ENCODE measurements around the gene TMEM212. TPM values are rescaled to one million over a fixed set of nuclear protein-coding genes. Genes with fewer than 3 reads are reported as not detected.

TMEM212 gene
- total RNA-seq, 1 experiment from 2014 or later = not detected

DNA sequence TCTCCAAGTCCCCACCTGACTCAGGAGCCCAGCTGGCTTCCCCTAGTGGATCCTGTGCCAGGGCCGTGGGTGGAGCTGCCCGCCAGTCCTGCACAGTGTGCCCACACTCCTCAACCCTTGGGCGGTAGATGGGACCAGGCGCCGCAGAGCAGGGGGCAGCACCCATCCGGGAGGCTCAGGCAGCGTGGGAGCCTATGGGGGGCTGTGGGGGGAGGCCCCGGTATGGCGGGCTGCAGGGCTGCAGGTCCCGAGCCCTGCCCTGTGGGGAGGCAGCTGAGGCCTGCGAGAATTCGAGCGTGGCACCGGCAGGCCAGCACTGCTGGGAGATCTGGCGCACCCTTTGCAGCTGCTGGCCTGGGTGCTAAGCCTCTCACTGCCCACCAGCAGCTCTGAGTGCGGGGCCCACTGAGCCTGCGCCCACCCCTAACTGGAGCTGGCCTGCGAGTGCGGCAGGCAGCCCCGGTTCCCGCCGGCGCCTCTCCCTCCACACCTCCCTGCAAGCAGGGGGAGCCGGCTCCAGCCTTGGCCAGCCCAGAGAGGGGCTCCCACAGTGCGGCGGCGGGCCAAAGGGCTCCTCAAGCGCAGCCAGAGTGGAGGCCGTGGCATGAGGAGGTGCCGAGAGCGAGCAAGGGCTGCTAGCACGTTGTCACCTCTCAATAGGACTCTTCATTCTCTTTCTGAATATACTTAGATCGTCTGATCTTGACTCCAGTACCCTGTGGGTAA lies 64.0 kb downstream of the TMEM212 start:
- H3K9me2 ChIP-seq (ENCODE audit: insufficient read depth) = no peaks in the 10 kb centered on the region
- TF ChIP-seq EZH2 (IDR thresholded peaks at IDR 0.05; ENCODE audit: low read depth) = no peak
- TF ChIP-seq, protein P1, sequence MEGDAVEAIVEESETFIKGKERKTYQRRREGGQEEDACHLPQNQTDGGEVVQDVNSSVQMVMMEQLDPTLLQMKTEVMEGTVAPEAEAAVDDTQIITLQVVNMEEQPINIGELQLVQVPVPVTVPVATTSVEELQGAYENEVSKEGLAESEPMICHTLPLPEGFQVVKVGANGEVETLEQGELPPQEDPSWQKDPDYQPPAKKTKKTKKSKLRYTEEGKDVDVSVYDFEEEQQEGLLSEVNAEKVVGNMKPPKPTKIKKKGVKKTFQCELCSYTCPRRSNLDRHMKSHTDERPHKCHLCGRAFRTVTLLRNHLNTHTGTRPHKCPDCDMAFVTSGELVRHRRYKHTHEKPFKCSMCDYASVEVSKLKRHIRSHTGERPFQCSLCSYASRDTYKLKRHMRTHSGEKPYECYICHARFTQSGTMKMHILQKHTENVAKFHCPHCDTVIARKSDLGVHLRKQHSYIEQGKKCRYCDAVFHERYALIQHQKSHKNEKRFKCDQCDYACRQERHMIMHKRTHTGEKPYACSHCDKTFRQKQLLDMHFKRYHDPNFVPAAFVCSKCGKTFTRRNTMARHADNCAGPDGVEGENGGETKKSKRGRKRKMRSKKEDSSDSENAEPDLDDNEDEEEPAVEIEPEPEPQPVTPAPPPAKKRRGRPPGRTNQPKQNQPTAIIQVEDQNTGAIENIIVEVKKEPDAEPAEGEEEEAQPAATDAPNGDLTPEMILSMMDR (conservative IDR thresholded peaks at IDR 0.05) = no peak
- no peak overlapping the region for H3K27ac ChIP-seq
- H3K4me1 ChIP-seq (replicated peaks; ENCODE audit: insufficient read depth) = peaks cover 10% of the 10 kb centered on the region
- no peak for DNase-seq
- no TSS peak for BruUV-seq (replicated peaks)
- peaks cover 6% of the 10 kb centered on the region; the same call in 1 of the 2 replicates for H3K9me3 ChIP-seq (ENCODE audit: insufficient read depth, low read depth)
- no peak overlapping the region for H2AFZ ChIP-seq
- ChIA-PET POLR2A (ENCODE audit: unreplicated experiment) (no interaction called here), CTCF (no interaction called here)
- H3K27me3 ChIP-seq (ENCODE audit: insufficient read depth, low read depth) = no peaks in the 10 kb centered on the region
- H3F3A ChIP-seq (ENCODE audit: insufficient read depth, low read depth) = no peaks in the 10 kb centered on the region
- H3K4me3 ChIP-seq = no peak overlapping the region
- no peaks in the 10 kb centered on the region for H4K20me1 ChIP-seq (ENCODE audit: insufficient read depth)
- no peaks in the 10 kb centered on the region for H3K79me2 ChIP-seq (ENCODE audit: low read depth)
- H3K36me3 ChIP-seq (ENCODE audit: low read depth) = no peaks in the 10 kb centered on the region
- no peak overlapping the region for H3K4me2 ChIP-seq
- intact Hi-C loops (cut with micrococcal nuclease; ENCODE audit: unreplicated experiment) = no loop called here

DNA sequence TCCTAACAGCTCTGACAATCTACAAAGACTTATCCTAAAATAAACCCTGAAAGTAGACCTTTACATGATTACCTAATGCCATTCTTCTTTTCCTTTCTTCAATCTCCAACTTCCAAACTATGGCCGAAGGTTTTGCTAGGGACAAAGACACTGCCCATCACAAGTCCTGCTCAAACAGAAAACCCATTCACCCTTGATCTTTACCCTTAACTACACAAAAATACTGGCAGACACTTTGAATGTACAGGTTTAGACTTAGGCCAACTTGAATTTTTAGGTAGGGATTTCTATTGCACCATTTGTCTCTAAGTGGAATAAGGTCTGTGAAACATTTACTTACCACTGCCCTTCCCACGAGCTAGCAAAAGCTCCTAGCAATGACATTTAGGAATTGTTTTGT lies 64.6 kb downstream of the TMEM212 start:
- Histone ChIP-seq H3K4me3 (no peak overlapping the region), H3K4me1 (replicated peaks; ENCODE audit: insufficient read depth) (peaks cover 10% of the 10 kb centered on the region), H3K27me3 (ENCODE audit: insufficient read depth, low read depth) (no peaks in the 10 kb centered on the region), H3F3A (ENCODE audit: insufficient read depth, low read depth) (no peaks in the 10 kb centered on the region), H2AFZ (no peak overlapping the region), H3K4me2 (no peak overlapping the region), H4K20me1 (ENCODE audit: insufficient read depth) (no peaks in the 10 kb centered on the region), H3K36me3 (ENCODE audit: low read depth) (no peaks in the 10 kb centered on the region), H3K79me2 (ENCODE audit: low read depth) (no peaks in the 10 kb centered on the region), H3K9me3 (ENCODE audit: insufficient read depth, low read depth) (peaks cover 6% of the 10 kb centered on the region; the same call in 1 of the 2 replicates), H3K9me2 (ENCODE audit: insufficient read depth) (no peaks in the 10 kb centered on the region), H3K27ac (no peak overlapping the region)
- CTCF ChIA-PET = no interaction called here
- no peak for DNase-seq
- no TSS peak for BruUV-seq (replicated peaks)
- intact Hi-C loops (cut with micrococcal nuclease; ENCODE audit: unreplicated experiment) = no loop called here
- POLR2A ChIA-PET (ENCODE audit: unreplicated experiment) = no interaction called here
- TF ChIP-seq EZH2 (IDR thresholded peaks at IDR 0.05; ENCODE audit: low read depth) = no peak
- TF ChIP-seq, protein P1 (conservative IDR thresholded peaks at IDR 0.05) = no peak

DNA sequence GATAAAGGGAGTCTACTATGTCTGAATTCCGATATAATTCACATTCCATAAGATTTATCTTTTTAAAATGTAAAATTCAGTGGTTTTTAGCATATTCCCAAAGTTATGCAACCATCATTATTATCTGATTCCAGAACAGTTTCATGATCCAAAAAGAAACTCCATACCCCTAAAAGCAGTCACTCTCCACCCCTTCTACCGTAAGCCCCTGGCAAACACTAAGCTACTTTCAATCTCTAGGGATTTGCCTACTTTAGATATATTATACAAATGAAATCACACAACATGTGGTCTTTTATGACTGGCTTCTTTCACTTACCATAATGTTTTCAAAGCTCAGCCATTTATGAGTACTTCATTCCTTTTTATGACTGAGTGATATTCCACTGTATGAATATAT lies 65.6 kb downstream of the TMEM212 start:
- H3K4me3 ChIP-seq = no peak overlapping the region
- TF ChIP-seq EZH2 (IDR thresholded peaks at IDR 0.05; ENCODE audit: low read depth) = no peak
- no TSS peak for BruUV-seq (replicated peaks)
- peaks cover 10% of the 10 kb centered on the region for H3K4me1 ChIP-seq (replicated peaks; ENCODE audit: insufficient read depth)
- no peaks in the 10 kb centered on the region for H3K9me2 ChIP-seq (ENCODE audit: insufficient read depth)
- no peak for DNase-seq
- no peaks in the 10 kb centered on the region for H3K36me3 ChIP-seq (ENCODE audit: low read depth)
- no peaks in the 10 kb centered on the region for H3K27me3 ChIP-seq (ENCODE audit: insufficient read depth, low read depth)
- ChIA-PET POLR2A (ENCODE audit: unreplicated experiment) (no interaction called here), CTCF (no interaction called here)
- no peaks in the 10 kb centered on the region for H3F3A ChIP-seq (ENCODE audit: insufficient read depth, low read depth)
- intact Hi-C loops (cut with micrococcal nuclease; ENCODE audit: unreplicated experiment) = no loop called here
- no peak overlapping the region for H3K4me2 ChIP-seq
- no peaks in the 10 kb centered on the region for H4K20me1 ChIP-seq (ENCODE audit: insufficient read depth)
- no peak overlapping the region for H3K27ac ChIP-seq
- no peak overlapping the region for H2AFZ ChIP-seq
- peaks cover 6% of the 10 kb centered on the region; the same call in 1 of the 2 replicates for H3K9me3 ChIP-seq (ENCODE audit: insufficient read depth, low read depth)
- H3K79me2 ChIP-seq (ENCODE audit: low read depth) = no peaks in the 10 kb centered on the region

Other genes with a start within 250 kb of the TMEM212 start
- 32.5 and 33.3 TPM in 2 replicates for gene PLD1, start 32.9 kb upstream of the TMEM212 start, total RNA-seq (2021)
- 79.4 and 106 TPM in 2 replicates for gene FNDC3B, start 196.2 kb downstream of the TMEM212 start, total RNA-seq (2021)

Measured in PC-9 (cell line).